GM12892 (cell line): ENCODE measurements around the gene NOX4.

Experiments
- POLR2A ChIP-seq: IDR thresholded peaks from 2 replicates; pipeline ENCODE4 v1.6.1; 2011; ENCODE audit warnings: low read depth, low read length, control low read depth
- POLR2AphosphoS5 ChIP-seq: IDR thresholded peaks from 2 replicates; pipeline ENCODE4 v1.6.1; 2011; ENCODE audit warnings: low read depth, low read length, control low read depth
- TAF1 ChIP-seq: IDR thresholded peaks from 2 replicates; pipeline ENCODE4 v1.6.1; 2011; ENCODE audit warnings: low read depth, mild to moderate bottlenecking, control low read depth, low read length, borderline replicate concordance

GRCh38 chr11:89275966-89276365, 215.2 kb downstream of the NOX4 start:
- TF ChIP-seq TAF1 (no peak), POLR2A (no peak), POLR2AphosphoS5 (no peak)
